ENCODE data around the gene ARID1B. TPM values are rescaled to one million over a fixed set of nuclear protein-coding genes. Genes with fewer than 3 reads are reported as not detected.

The ARID1B gene
- total and polyA plus RNA-seq, 2 of the 13 experiments (the other 11 are each of a cell fraction or from before 2014, with no cell fraction given), result 20.1 to 32.6 TPM

- no peak; the same call in none of the 2 replicates for TF ChIP-seq POGK (CRISPR knock-in tag; conservative IDR thresholded peaks at IDR 0.05)
- 0 out of 2 replicates have a peak, but pooled peaks have one; percentile 56 for TF ChIP-seq NFE2L1 (CRISPR knock-in tag; IDR thresholded peaks at IDR 0.05; ENCODE audit: borderline replicate concordance)
- peak; percentile 83 for TF ChIP-seq NKX3-1 (CRISPR knock-in tag; IDR thresholded peaks at IDR 0.05)
- TF ChIP-seq SRY (CRISPR knock-in tag; IDR thresholded peaks at IDR 0.05), result peak; percentile 17; the same call in 1 of the 2 replicates
- TF ChIP-seq ZNF260 (CRISPR knock-in tag; IDR thresholded peaks at IDR 0.05; ENCODE audit: borderline replicate concordance, low read depth), result no peak
- TF ChIP-seq FUBP1 (CRISPR knock-in tag; IDR thresholded peaks at IDR 0.05; ENCODE audit: borderline replicate concordance), result 0 out of 2 replicates have a peak, but pooled peaks have one; percentile 53
- no peak for TF ChIP-seq CEBPZ (IDR thresholded peaks at IDR 0.05; ENCODE audit: low read length)
- peak; percentile 8; the same call in 1 of the 2 replicates for TF ChIP-seq ZNF740 (CRISPR knock-in tag; IDR thresholded peaks at IDR 0.05)
- TF ChIP-seq TEAD2 (CRISPR knock-in tag; IDR thresholded peaks at IDR 0.05), result no peak
- peak; percentile 82 for TF ChIP-seq RAD21 (CRISPR knock-in tag; IDR thresholded peaks at IDR 0.05)
- peak; percentile 98 for TF ChIP-seq ETV5 (CRISPR knock-in tag; IDR thresholded peaks at IDR 0.05; ENCODE audit: borderline replicate concordance)
- TF ChIP-seq THRA (CRISPR knock-in tag; IDR thresholded peaks at IDR 0.05; ENCODE audit: borderline replicate concordance), result no peak
- TF ChIP-seq HOXD1 (CRISPR knock-in tag; IDR thresholded peaks at IDR 0.05), result peak; percentile 82
- TF ChIP-seq RARA (CRISPR knock-in tag; IDR thresholded peaks at IDR 0.05), result peak; percentile 21; the same call in 1 of the 2 replicates
- TF ChIP-seq MXD3 (CRISPR knock-in tag; IDR thresholded peaks at IDR 0.05), result peak; percentile 93
- TF ChIP-seq CSRNP2 (CRISPR knock-in tag; conservative IDR thresholded peaks at IDR 0.05; ENCODE audit: low read depth), result no peak
- TF ChIP-seq ZNF235 (CRISPR knock-in tag; IDR thresholded peaks at IDR 0.05; ENCODE audit: borderline replicate concordance), result peak; percentile 95; the same call in 1 of the 2 replicates
- TF ChIP-seq SMC3 (IDR thresholded peaks at IDR 0.05; ENCODE audit: low read length), result no peak
These were observed 244.3 kb downstream of the ARID1B start (continued) for GRCh38 chr6:157021344-157021992.
